Sciatic nerve (tissue), 2 donors: ENCODE measurements around the gene ZFP1. TPM values are rescaled to one million over a fixed set of nuclear protein-coding genes. Genes with fewer than 3 reads are reported as not detected.
"Not testable (repeated sequence)": the region's sequence is repeated elsewhere in the genome, so short reads cannot be mapped to it uniquely, and the experiment has no call there.

Experiments
- ATAC-seq: fragments of 200-7000 bp; cut with Tn5 transposase; one replicate; pipeline ENCODE4 v1.9.1; 2020; ENCODE audit warnings: mild to moderate bottlenecking, moderate library complexity
- DNase-seq: peaks from one replicate; pipeline ENCODE4 v3.0.0-alpha.2; 2020; ENCODE audit warnings: low spot score
- intact Hi-C: fragments of 100-400 bp; cut with DNase I; formaldehyde crosslinking; loops from one replicate; pipeline ENCODE4 v1.14.2; 2022
- total RNA-seq: library from RNA; stranded (reverse); fragmentation: NEBNext Ultra II Directional; extraction: Animal tissue kit (Norgen Biotek cat#: 25700); gene quantifications from one replicate; pipeline ENCODE4 v1.2.1, GENCODE V29; 2021
- donor health status: DM: no; HTN: no; CAD: no.
- donor health status: DM: no; HTN: no; CAD: no.

The ZFP1 gene
- total RNA-seq, 1 donor from 2014 or later, result 19.0 TPM

GRCh38 chr16:75209944-75210343 is 61.6 kb downstream of the ZFP1 start:
- DNase-seq, result no peak
- intact Hi-C loops, result no loop called here
- no peak for ATAC-seq

GRCh38 chr16:75211286-75211685 is 63.0 kb downstream of the ZFP1 start:
- intact Hi-C loops, ATAC-seq, DNase-seq: not testable (repeated sequence)

GRCh38 chr16:75216127-75216526 is 67.8 kb downstream of the ZFP1 start:
- ATAC-seq (no peak), DNase-seq (no peak)
- intact Hi-C loops, result no loop called here

- intact Hi-C loops, result no loop called here
- DNase-seq (no peak), ATAC-seq (no peak)
Measured at GRCh38 chr16:75216576-75216975, 68.3 kb downstream of the ZFP1 start.

GRCh38 chr16:75217389-75217851 is 69.1 kb downstream of the ZFP1 start:
- DNase-seq (no peak), ATAC-seq (no peak)
- intact Hi-C loops, result no loop called here

GRCh38 chr16:75218256-75219076 is 70.1 kb downstream of the ZFP1 start, which contains the start of gene CTRB1:
TSS of gene CTRB1 (plus strand) at chr16:75218988. CDS start at chr16:75219008, 20 bp downstream.
- intact Hi-C loops, result no loop called here
- DNase-seq (no peak), ATAC-seq (no peak)

GRCh38 chr16:75219088-75219487 is 70.8 kb downstream of the ZFP1 start:
- intact Hi-C loops, result no loop called here

GRCh38 chr16:75219838-75220237 is 71.5 kb downstream of the ZFP1 start:
- intact Hi-C loops, result no loop called here
- DNase-seq (no peak), ATAC-seq (no peak)

More at GRCh38 chr16:75219088-75219487, 70.8 kb downstream of the ZFP1 start:
- DNase-seq (no peak), ATAC-seq (no peak)

Other genes with a start within 250 kb of the ZFP1 start
- gene WDR59, start 163.4 kb upstream of the ZFP1 start, total RNA-seq, result 95.4 TPM
- 24.6 TPM for gene ZNRF1, start 149.5 kb upstream of the ZFP1 start, total RNA-seq
- 12.1 TPM for gene LDHD, start 31.7 kb upstream of the ZFP1 start, total RNA-seq
- 7.3 TPM for gene CTRB2, start 58.6 kb downstream of the ZFP1 start, total RNA-seq
- 2.7 TPM for gene CTRB1, start 70.5 kb downstream of the ZFP1 start, total RNA-seq
- 71.7 TPM for gene BCAR1, start 103.1 kb downstream of the ZFP1 start, total RNA-seq